IMR-90 (cell line): Measurements from ENCODE around the gene CMSS1. TPM values are rescaled to one million over a fixed set of nuclear protein-coding genes. Genes with fewer than 3 reads are reported as not detected.

Experiments
- ATAC-seq: fragments of 200-7000 bp; cut with Tn5 transposase; 2 replicates; pipeline ENCODE4 v1.9.1; 2020; ENCODE audit warnings: low read depth, mild to moderate bottlenecking, moderate library complexity
- BruUV-seq: library from RNA; stranded (reverse); fragments of 400-500 nt; replicated peaks from 2 replicates; lab custom pipeline; 2021; lab: Mats Ljungman, UMichigan
- CTCF ChIA-PET: fragments of 300-600 bp; formaldehyde crosslinking; extraction: SDS; loops from one replicate; lab custom pipeline; 2021; ENCODE audit warnings: antibody characterized with exemption; lab: Yijun Ruan, JAX
- POLR2A ChIA-PET: fragments of 300-600 bp; sonication (Branson Sonifier 250); formaldehyde crosslinking; loops from one replicate; lab custom pipeline; 2022; ENCODE audit warnings: antibody characterized with exemption; ENCODE audit not compliant: unreplicated experiment; lab: Charles Lee
- DNase-seq: peaks from one replicate; pipeline ENCODE4 v3.0.0; 2013
- H2AFZ ChIP-seq: replicated peaks from 2 replicates; pipeline ENCODE3; 2013; ENCODE audit warnings: low read length, mild to moderate bottlenecking; ENCODE audit not compliant: poor library complexity
- H2AK5ac ChIP-seq: 2 replicates; pipeline ENCODE4 v1.6.1; 2013; ENCODE audit warnings: low read depth, low read length, inconsistent platforms
- H2AK9ac ChIP-seq: replicated peaks from 2 replicates; pipeline ENCODE3; 2013; ENCODE audit warnings: mild to moderate bottlenecking, low read depth, low read length, moderate library complexity; ENCODE audit not compliant: poor library complexity
- H2BK120ac ChIP-seq: 2 replicates; pipeline ENCODE4 v1.6.1; 2013; ENCODE audit warnings: low read depth, low read length, inconsistent platforms
- H2BK15ac ChIP-seq: 3 replicates; pipeline ENCODE4 v1.6.1; 2013; ENCODE audit warnings: low read depth, low read length, inconsistent platforms
- H2BK20ac ChIP-seq: 2 replicates; pipeline ENCODE4 v1.6.1; 2013; ENCODE audit warnings: low read depth, mild to moderate bottlenecking, inconsistent platforms, low read length, moderate library complexity
- H2BK5ac ChIP-seq: 2 replicates; pipeline ENCODE4 v1.6.1; 2013; ENCODE audit warnings: mild to moderate bottlenecking, low read depth, low read length, inconsistent platforms; ENCODE audit not compliant: poor library complexity, severe bottlenecking
- H3K14ac ChIP-seq: replicated peaks from 2 replicates; pipeline ENCODE4 v1.6.1; 2013; ENCODE audit warnings: low read depth, low read length, inconsistent platforms
- H3K18ac ChIP-seq: 2 replicates; pipeline ENCODE4 v1.6.1; 2013; ENCODE audit warnings: low read depth, low read length, control low read depth
- H3K23ac ChIP-seq: 2 replicates; pipeline ENCODE4 v1.6.1; 2013; ENCODE audit warnings: low read depth, low read length, inconsistent platforms
- H3K27ac ChIP-seq: 2 replicates; pipeline ENCODE4 v1.5.1; 2013; ENCODE audit warnings: mild to moderate bottlenecking, control low read depth, low read length; ENCODE audit not compliant: insufficient read depth
- H3K27me3 ChIP-seq: 2 replicates; pipeline ENCODE4 v1.6.1; 2013; ENCODE audit warnings: low read length; ENCODE audit not compliant: control insufficient read depth, insufficient read depth
- H3K36me3 ChIP-seq: 2 replicates; pipeline ENCODE4 v1.6.1; 2013; ENCODE audit warnings: low read length, mixed read lengths; ENCODE audit not compliant: control insufficient read depth, insufficient read depth
- H3K4ac ChIP-seq: 2 replicates; pipeline ENCODE4 v1.6.1; 2013; ENCODE audit warnings: low read depth, low read length, inconsistent platforms
- H3K4me1 ChIP-seq: 2 replicates; pipeline ENCODE4 v1.6.1; 2013; ENCODE audit warnings: low read length, mixed read lengths; ENCODE audit not compliant: control insufficient read depth, insufficient read depth
- H3K4me2 ChIP-seq: 2 replicates; pipeline ENCODE4 v1.6.1; 2013; ENCODE audit warnings: low read depth, mild to moderate bottlenecking, control low read depth, low read length, moderate library complexity
- H3K4me3 ChIP-seq: 2 replicates; pipeline ENCODE4 v1.5.1; 2013; ENCODE audit warnings: low read depth, mild to moderate bottlenecking, control low read depth, low read length, moderate library complexity; ENCODE audit not compliant: insufficient read depth
- H3K56ac ChIP-seq: 2 replicates; pipeline ENCODE4 v1.6.1; 2013; ENCODE audit warnings: low read length, inconsistent platforms; ENCODE audit not compliant: insufficient read depth; ENCODE audit errors: extremely low read depth
- H3K79me1 ChIP-seq, 2 experiments: 2 replicates each; pipeline ENCODE4 v1.6.1; 2013; ENCODE audit warnings: low read length in 2 of 2, inconsistent platforms in 1 of 2, low read depth in 1 of 2
- H3K9ac ChIP-seq: 2 replicates; pipeline ENCODE4 v1.6.1; 2013; ENCODE audit warnings: low read depth, low read length, control low read depth
- H3K9me1 ChIP-seq: 2 replicates; pipeline ENCODE4 v1.6.1; 2013; ENCODE audit warnings: low read length, inconsistent platforms; ENCODE audit not compliant: insufficient read depth
- H3K9me3 ChIP-seq: 2 replicates; pipeline ENCODE4 v1.6.1; 2013; ENCODE audit warnings: low read length; ENCODE audit not compliant: control insufficient read depth, insufficient read depth
- H4K20me1 ChIP-seq: 2 replicates; pipeline ENCODE4 v1.6.1; 2013; ENCODE audit warnings: low read length, inconsistent platforms; ENCODE audit not compliant: insufficient read depth
- H4K5ac ChIP-seq: 2 replicates; pipeline ENCODE4 v1.6.1; 2013; ENCODE audit warnings: mild to moderate bottlenecking, low read depth, low read length, control low read depth
- H4K8ac ChIP-seq, 2 experiments: 2 replicates each; pipeline ENCODE4 v1.6.1; 2013; ENCODE audit warnings: low read depth in 2 of 2, low read length in 2 of 2, control low read depth in 1 of 2, inconsistent platforms in 1 of 2
- H4K91ac ChIP-seq: 2 replicates; pipeline ENCODE4 v1.6.1; 2013; ENCODE audit warnings: low read depth, low read length, inconsistent platforms; ENCODE audit not compliant: insufficient read depth
- BHLHE40 ChIP-seq: fragments of 150-350 bp; IDR thresholded peaks from 2 replicates; pipeline ENCODE4 v1.6.1; 2016; ENCODE audit warnings: mild to moderate bottlenecking, low read depth, low read length
- CEBPB ChIP-seq: IDR thresholded peaks from 2 replicates; pipeline ENCODE4 v1.6.1; 2012; ENCODE audit warnings: low read depth, low read length, improper control_type of control experiment
- FOS ChIP-seq: fragments of 150-350 bp; IDR thresholded peaks from 2 replicates; pipeline ENCODE4 v1.6.1; 2016; ENCODE audit warnings: low read depth, low read length
- MAFK ChIP-seq: IDR thresholded peaks from 2 replicates; pipeline ENCODE4 v1.6.1; 2012; ENCODE audit warnings: low read depth, low read length, improper control_type of control experiment
- MAZ ChIP-seq: IDR thresholded peaks from 2 replicates; pipeline ENCODE4 v1.6.1; 2012; ENCODE audit warnings: low read depth, mild to moderate bottlenecking, low read length, improper control_type of control experiment, moderate library complexity, borderline replicate concordance
- MXI1 ChIP-seq: IDR thresholded peaks from 2 replicates; pipeline ENCODE4 v1.6.1; 2012; ENCODE audit warnings: low read depth, mild to moderate bottlenecking, low read length, moderate library complexity, borderline replicate concordance
- NFE2L2 ChIP-seq: fragments of 150-350 bp; IDR thresholded peaks from 2 replicates; pipeline ENCODE4 v1.6.1; 2016; ENCODE audit warnings: low read depth, mild to moderate bottlenecking, low read length
- POLR2A ChIP-seq: IDR thresholded peaks from 2 replicates; pipeline ENCODE4 v1.6.1; 2012; ENCODE audit warnings: mild to moderate bottlenecking, low read depth, low read length
- RAD21 ChIP-seq: IDR thresholded peaks from 2 replicates; pipeline ENCODE4 v1.6.1; 2012; ENCODE audit warnings: low read length, improper control_type of control experiment
- RCOR1 ChIP-seq: IDR thresholded peaks from 2 replicates; pipeline ENCODE4 v1.6.1; 2012; ENCODE audit warnings: mild to moderate bottlenecking, low read length, improper control_type of control experiment; ENCODE audit not compliant: insufficient replicate concordance
- RFX5 ChIP-seq: IDR thresholded peaks from 2 replicates; pipeline ENCODE4 v1.8.0; 2012; ENCODE audit warnings: low read depth, mild to moderate bottlenecking, low read length, moderate library complexity
- SMC3 ChIP-seq: fragments of 150-350 bp; IDR thresholded peaks from 2 replicates; pipeline ENCODE4 v1.6.1; 2016; ENCODE audit warnings: low read depth, mild to moderate bottlenecking, antibody characterized with exemption, low read length, moderate library complexity
- USF2 ChIP-seq: fragments of 150-350 bp; IDR thresholded peaks from 2 replicates; pipeline ENCODE4 v1.6.1; 2017; ENCODE audit warnings: mild to moderate bottlenecking, antibody characterized with exemption, low read length, low read depth
- WGBS, 2 experiments: methylation state at CpG; one replicate each; pipeline versions ENCODE4 v1.1.5 to v1.1.7; 2013; ENCODE audit warnings: missing lambda C conversion rate in 2 of 2; ENCODE audit not compliant: insufficient read length in 1 of 2; ENCODE audit errors: extremely low coverage in 2 of 2; 5-methylcytosine and 5-hydroxymethylcytosine counted together
- dilution Hi-C: fragments of 300-500 bp; cut with HindIII; formaldehyde crosslinking; loops from one replicate; pipeline ENCODE4 v1.14.3; 2018; ENCODE audit warnings: low sequenced_read_pairs; ENCODE audit not compliant: unreplicated experiment
- in situ Hi-C: fragments of 300-500 bp; cut with MboI; formaldehyde crosslinking; loops from 3 replicates; pipeline ENCODE4 v1.14.3; 2019; ENCODE audit warnings: low sequenced_read_pairs, inconsistent platforms, mixed read lengths
- intact Hi-C: fragments of 100-400 bp; cut with micrococcal nuclease; formaldehyde crosslinking; loops from 2 replicates; pipeline ENCODE4 v1.10.0; 2022
- polyA plus RNA-seq, 3 experiments: library from polyadenylated mRNA; depleted of rRNA; stranded (reverse); fragments of >200 nt; gene quantifications; 2 replicates each; pipeline ENCODE4 v1.2.3, GENCODE V29; 2012; ENCODE audit warnings: low replicate concordance in 1 of 3
- total RNA-seq: library from RNA; depleted of rRNA; stranded (reverse); fragments of >200 nt; gene quantifications from 2 replicates; pipeline ENCODE4 v1.2.3, GENCODE V29; 2012
- TF ChIP-seq, protein P1 (sequence below): fragments of 150-350 bp; IDR thresholded peaks from 2 replicates; pipeline ENCODE4 v1.6.1; 2016; ENCODE audit warnings: low read depth, mild to moderate bottlenecking, low read length, moderate library complexity, borderline replicate concordance

The CMSS1 gene
- total and polyA plus RNA-seq, 2 of the 4 experiments (the other 2 are of a cell fraction): 12.5 to 13.6 TPM

DNA sequence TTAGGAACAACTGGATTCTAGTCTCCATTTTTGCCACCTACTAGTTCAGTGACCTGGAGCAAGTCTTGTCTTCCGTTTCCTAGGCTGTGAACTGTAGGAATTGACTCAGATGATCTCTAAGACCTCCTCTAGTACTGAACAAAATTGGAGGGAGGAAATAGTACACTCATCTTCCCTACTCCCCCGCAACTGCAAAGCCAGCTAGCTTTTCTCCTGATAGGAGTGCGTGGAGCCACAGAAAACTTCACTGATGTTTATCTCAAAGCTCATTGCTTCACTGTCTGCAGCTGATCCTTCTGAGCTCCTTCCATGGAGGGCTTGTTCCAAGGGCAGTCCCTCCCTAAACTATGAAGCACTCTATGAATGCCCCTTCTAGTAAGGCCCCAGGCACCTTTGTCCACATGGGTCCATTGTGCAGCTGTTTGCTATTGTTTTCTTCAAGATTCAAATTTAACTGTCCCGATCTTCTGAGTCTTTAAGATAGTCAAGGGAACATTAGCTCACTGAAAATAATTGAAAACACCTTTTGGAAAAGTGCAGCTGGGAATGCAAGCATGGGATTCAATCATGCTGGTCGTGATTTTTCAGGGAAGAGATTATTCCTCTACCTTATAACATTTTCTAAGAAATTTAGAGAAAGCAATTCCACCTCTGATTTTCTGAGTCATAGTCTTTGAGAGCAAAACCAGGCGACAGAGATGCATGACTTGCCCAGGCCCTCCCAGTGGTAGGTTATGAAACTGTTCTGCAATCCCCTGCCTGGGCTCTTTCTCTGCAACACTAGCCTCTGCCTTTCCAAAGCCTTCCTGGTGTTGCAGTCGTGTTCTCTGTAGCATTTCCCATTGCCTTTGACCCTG lies 272.4 kb downstream of the CMSS1 start:
- no peaks in the 10 kb centered on the region for H3K36me3 ChIP-seq
- POLR2A ChIA-PET: interaction anchor here (1.4 to 1.5 kb wide), 2 partner anchors 10 to 16 kb away, joined by 3 read pairs; no protein-coding TSS in a partner anchor
- peaks cover 7% of the 10 kb centered on the region; the same call in 1 of the 2 replicates for H3K9me1 ChIP-seq
- no peak overlapping the region for H2AK9ac ChIP-seq
- no peak overlapping the region for H3K4me3 ChIP-seq
- peak overlapping the region; percentile 40 for H3K23ac ChIP-seq
- H4K91ac ChIP-seq: peak overlapping the region; percentile 31; the same call in 1 of the 2 replicates
- peak overlapping the region; percentile 64 for H3K14ac ChIP-seq
- H3K9me3 ChIP-seq: no peaks in the 10 kb centered on the region
- H2BK20ac ChIP-seq: peak overlapping the region; percentile 47
- DNase-seq: peak; percentile 69
- peaks cover 8% of the 10 kb centered on the region for H3K4me1 ChIP-seq
- H4K5ac ChIP-seq: peak overlapping the region; percentile 44
- CTCF ChIA-PET: interaction anchor here (0.6 to 1.7 kb wide), 8 partner anchors 10 to 648 kb away, joined by 3 to 5 read pairs (median 4); no protein-coding TSS in a partner anchor
- peak overlapping the region; percentile 41; the same call in 1 of the 2 replicates for H3K27ac ChIP-seq
- intact Hi-C loops: no loop called here
- H3K4me2 ChIP-seq: no peak overlapping the region; the same call in 1 of the 2 replicates
- H3K27me3 ChIP-seq: no peaks in the 10 kb centered on the region
- H2BK120ac ChIP-seq: peak overlapping the region; percentile 39
- H3K4ac ChIP-seq: peak overlapping the region; percentile 76
- no peaks in the 10 kb centered on the region for H4K20me1 ChIP-seq
- H2BK5ac ChIP-seq: peak overlapping the region; percentile 6
- peak; percentile 92 for ATAC-seq
- H3K18ac ChIP-seq: peak overlapping the region; percentile 54
- H3K79me1 ChIP-seq: 0 out of 4 replicates have a peak, but pooled peaks cover 0 to 4% of the 10 kb centered on the region in 2 experiments
- H3K56ac ChIP-seq: no peak overlapping the region
- dilution Hi-C loops: no loop called here
- no TSS peak for BruUV-seq
- H3K9ac ChIP-seq: no peak overlapping the region
- 82% methylated on average over 2 of the region's 7 CpGs; no CpG with 5 or more reads in 1 of the 2 experiments for WGBS, 2 experiments
- peak overlapping the region in 1 of 2 experiments; percentile 37; a peak in 1 of 4 replicates for H4K8ac ChIP-seq
- H2AK5ac ChIP-seq: peak overlapping the region; percentile 61; the same call in 1 of the 2 replicates
- H2BK15ac ChIP-seq: peak overlapping the region; percentile 89; the same call in 2 of the 3 replicates
- H2AFZ ChIP-seq: peak overlapping the region; percentile 47
- in situ Hi-C loops: no loop called here
- TF ChIP-seq, protein P1, sequence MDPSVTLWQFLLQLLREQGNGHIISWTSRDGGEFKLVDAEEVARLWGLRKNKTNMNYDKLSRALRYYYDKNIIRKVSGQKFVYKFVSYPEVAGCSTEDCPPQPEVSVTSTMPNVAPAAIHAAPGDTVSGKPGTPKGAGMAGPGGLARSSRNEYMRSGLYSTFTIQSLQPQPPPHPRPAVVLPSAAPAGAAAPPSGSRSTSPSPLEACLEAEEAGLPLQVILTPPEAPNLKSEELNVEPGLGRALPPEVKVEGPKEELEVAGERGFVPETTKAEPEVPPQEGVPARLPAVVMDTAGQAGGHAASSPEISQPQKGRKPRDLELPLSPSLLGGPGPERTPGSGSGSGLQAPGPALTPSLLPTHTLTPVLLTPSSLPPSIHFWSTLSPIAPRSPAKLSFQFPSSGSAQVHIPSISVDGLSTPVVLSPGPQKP: no peak
- no peak for TF ChIP-seq RCOR1
- no peak for TF ChIP-seq NFE2L2
- TF ChIP-seq CEBPB: peak; percentile 64
- peak; percentile 71 for TF ChIP-seq RAD21
- TF ChIP-seq USF2: no peak
- TF ChIP-seq MXI1: no peak
- TF ChIP-seq SMC3: peak; percentile 68
- no peak for TF ChIP-seq BHLHE40
- TF ChIP-seq FOS: no peak
- TF ChIP-seq POLR2A: no peak
- no peak for TF ChIP-seq MAZ
- TF ChIP-seq RFX5: no peak
- no peak for TF ChIP-seq MAFK
